ENCODE measurements around the gene EYA2.

EYA2 gene

GRCh38 chr20:46943861-46944591 is 49.4 kb downstream of the EYA2 start:
- TF ChIP-seq TOX (CRISPR knock-in tag; IDR thresholded peaks at IDR 0.05; ENCODE audit: borderline replicate concordance) (no peak), GLIS3 (CRISPR knock-in tag; IDR thresholded peaks at IDR 0.05) (no peak), ZNF8 (CRISPR knock-in tag; IDR thresholded peaks at IDR 0.05) (no peak), CREB5 (CRISPR knock-in tag; IDR thresholded peaks at IDR 0.05; ENCODE audit: low read depth) (no peak), TCF4 (CRISPR knock-in tag; IDR thresholded peaks at IDR 0.05; ENCODE audit: borderline replicate concordance) (no peak), ZFP3 (CRISPR knock-in tag; IDR thresholded peaks at IDR 0.05) (no peak), ZNF565 (CRISPR knock-in tag; conservative IDR thresholded peaks at IDR 0.05; ENCODE audit: low read depth) (no peak), PATZ1 (CRISPR knock-in tag; IDR thresholded peaks at IDR 0.05; ENCODE audit: borderline replicate concordance) (no peak), ISL1 (CRISPR knock-in tag; IDR thresholded peaks at IDR 0.05) (no peak)
- ATAC-seq = no peak

GRCh38 chr20:46945465-46945864 is 50.8 kb downstream of the EYA2 start:
- no peak for TF ChIP-seq TSHZ2 (CRISPR knock-in tag; IDR thresholded peaks at IDR 0.05)
- no peak for ATAC-seq

GRCh38 chr20:46946181-46946624 is 51.6 kb downstream of the EYA2 start:
- TF ChIP-seq PPARA (CRISPR knock-in tag; IDR thresholded peaks at IDR 0.05; ENCODE audit: borderline replicate concordance) (no peak), RARB (CRISPR knock-in tag; IDR thresholded peaks at IDR 0.05) (no peak), ISL1 (CRISPR knock-in tag; IDR thresholded peaks at IDR 0.05) (no peak), ZFP3 (CRISPR knock-in tag; IDR thresholded peaks at IDR 0.05) (no peak), ESRRG (CRISPR knock-in tag; IDR thresholded peaks at IDR 0.05) (no peak), ZNF8 (CRISPR knock-in tag; IDR thresholded peaks at IDR 0.05) (no peak), TSHZ2 (CRISPR knock-in tag; IDR thresholded peaks at IDR 0.05) (no peak)
- ATAC-seq = no peak

GRCh38 chr20:46946796-46947195 is 52.2 kb downstream of the EYA2 start:
- TF ChIP-seq ISL1 (CRISPR knock-in tag; IDR thresholded peaks at IDR 0.05) (no peak), ARNTL (CRISPR knock-in tag; IDR thresholded peaks at IDR 0.05; ENCODE audit: borderline replicate concordance, low read depth) (no peak), CREB5 (CRISPR knock-in tag; IDR thresholded peaks at IDR 0.05; ENCODE audit: low read depth) (no peak), SNAI2 (CRISPR knock-in tag; IDR thresholded peaks at IDR 0.05) (no peak), CSDC2 (CRISPR knock-in tag; IDR thresholded peaks at IDR 0.05) (no peak), GLIS3 (CRISPR knock-in tag; IDR thresholded peaks at IDR 0.05) (no peak), ZFP3 (CRISPR knock-in tag; IDR thresholded peaks at IDR 0.05) (no peak), PATZ1 (CRISPR knock-in tag; IDR thresholded peaks at IDR 0.05; ENCODE audit: borderline replicate concordance) (no peak)
- no peak for ATAC-seq

Data from SK-N-SH treated with all-trans-retinoic acid at 6 μM for 48 hours (cell line).